Skeletal muscle tissue (tissue), 4 donors: ENCODE results near the gene RPS10. TPM values are rescaled to one million over a fixed set of nuclear protein-coding genes. Genes with fewer than 3 reads are reported as not detected.
"Not testable (repeated sequence)": the region's sequence is repeated elsewhere in the genome, so short reads cannot be mapped to it uniquely, and the experiment has no call there.

Source experiments
- H3K27ac ChIP-seq: one replicate; pipeline ENCODE4 v1.7.0; 2013; ENCODE audit warnings: mild to moderate bottlenecking, low read depth, low read length, inconsistent platforms
- H3K27me3 ChIP-seq, 3 donors: one replicate each; pipeline ENCODE4 v1.7.0; 2013; ENCODE audit warnings: low read length in 3 of 3; ENCODE audit not compliant: control insufficient read depth in 3 of 3, insufficient read depth in 3 of 3
- H3K36me3 ChIP-seq, 3 donors: one replicate each; pipeline ENCODE4 v1.7.0; 2013; ENCODE audit warnings: low read length in 3 of 3; ENCODE audit not compliant: control insufficient read depth in 3 of 3, insufficient read depth in 3 of 3
- H3K4me1 ChIP-seq, 3 donors: one replicate each; pipeline ENCODE4 v1.7.0; 2013; ENCODE audit warnings: low read length in 3 of 3, mild to moderate bottlenecking in 3 of 3; ENCODE audit not compliant: control insufficient read depth in 3 of 3, insufficient read depth in 3 of 3
- H3K4me3 ChIP-seq, 3 donors: one replicate each; pipeline ENCODE4 v1.7.0; 2013; ENCODE audit warnings: low read length in 3 of 3
- H3K9ac ChIP-seq, 3 donors: one replicate each; pipeline ENCODE4 v1.7.0; 2013; ENCODE audit warnings: low read length in 3 of 3, mild to moderate bottlenecking in 3 of 3, moderate library complexity in 2 of 3, low read depth in 1 of 3
- H3K9me3 ChIP-seq, 3 donors: one replicate each; pipeline ENCODE4 v1.7.0; 2013; ENCODE audit warnings: low read length in 3 of 3; ENCODE audit not compliant: control insufficient read depth in 3 of 3
- total RNA-seq: library from RNA; depleted of rRNA; stranded (reverse); fragments of >200 nt; gene quantifications from one replicate; pipeline ENCODE4 v1.2.3, GENCODE V29; 2014
- donor health status: Osteomylitis.

The RPS10 gene
- total RNA-seq, 1 donor from 2014 or later, result 1,815 TPM

- Histone ChIP-seq H3K27me3 (no peaks in the 10 kb centered on the region), H3K9ac (peak overlapping the region in 1 of 3 donors; percentile 6), H3K36me3 (no peaks in the 10 kb centered on the region), H3K4me1 (peaks cover 39 to 51% (median 41%) of the 10 kb centered on the region in 3 donors), H3K4me3 (no peak overlapping the region), H3K27ac (peak overlapping the region; percentile 27), H3K9me3 (no peaks in the 10 kb centered on the region)
Measured at GRCh38 chr6:34386316-34387137, 39.3 kb downstream of the RPS10 start.

GRCh38 chr6:34385793-34386195 lies 40.1 kb downstream of the RPS10 start:
- H3K9me3 ChIP-seq, result no peaks in the 10 kb centered on the region
- H3K36me3 ChIP-seq, result no peaks in the 10 kb centered on the region
- no peak overlapping the region for H3K9ac ChIP-seq
- H3K4me3 ChIP-seq, result no peak overlapping the region
- H3K27ac ChIP-seq, result peak overlapping the region; percentile 27
- no peaks in the 10 kb centered on the region for H3K27me3 ChIP-seq
- peaks cover 39 to 45% (median 41%) of the 10 kb centered on the region in 3 donors for H3K4me1 ChIP-seq

GRCh38 chr6:34384321-34385153 lies 41.3 kb downstream of the RPS10 start:
- Histone ChIP-seq H3K9ac (peak overlapping the region in 1 of 3 donors; percentile 9), H3K27me3 (no peaks in the 10 kb centered on the region), H3K4me1 (peaks cover 36 to 41% (median 37%) of the 10 kb centered on the region in 3 donors), H3K27ac (peak overlapping the region; percentile 21), H3K36me3 (no peaks in the 10 kb centered on the region), H3K4me3 (no peak overlapping the region), H3K9me3 (no peaks in the 10 kb centered on the region)

GRCh38 chr6:34383656-34384320 lies 42.1 kb downstream of the RPS10 start:
- Histone ChIP-seq H3K4me3 (no peak overlapping the region), H3K9me3 (no peaks in the 10 kb centered on the region), H3K4me1 (peaks cover 30 to 39% (median 30%) of the 10 kb centered on the region in 3 donors), H3K27me3 (no peaks in the 10 kb centered on the region), H3K36me3 (no peaks in the 10 kb centered on the region), H3K27ac (peak overlapping the region; percentile 21), H3K9ac (peak overlapping the region in 1 of 3 donors; percentile 9)

GRCh38 chr6:34383161-34383631 lies 42.7 kb downstream of the RPS10 start:
- Histone ChIP-seq H3K4me1 (peaks cover 33 to 39% (median 34%) of the 10 kb centered on the region in 3 donors), H3K36me3 (no peaks in the 10 kb centered on the region), H3K4me3 (no peak overlapping the region), H3K27ac (peak overlapping the region; percentile 21), H3K9me3 (no peaks in the 10 kb centered on the region), H3K9ac (no peak overlapping the region), H3K27me3 (no peaks in the 10 kb centered on the region)

- H3K4me3 ChIP-seq, result no peak overlapping the region
- H3K9me3 ChIP-seq, result no peaks in the 10 kb centered on the region
- peaks cover 21 to 32% (median 27%) of the 10 kb centered on the region in 3 donors for H3K4me1 ChIP-seq
- H3K9ac ChIP-seq, result no peak overlapping the region
- H3K36me3 ChIP-seq, result no peaks in the 10 kb centered on the region
- no peak overlapping the region for H3K27ac ChIP-seq
- H3K27me3 ChIP-seq, result no peaks in the 10 kb centered on the region
Measured at GRCh38 chr6:34381081-34381480, 44.8 kb downstream of the RPS10 start.

- Histone ChIP-seq H3K36me3 (no peaks in the 10 kb centered on the region), H3K27me3 (no peaks in the 10 kb centered on the region), H3K27ac (no peak overlapping the region), H3K9me3 (no peaks in the 10 kb centered on the region), H3K4me1 (peaks cover 6 to 28% (median 17%) of the 10 kb centered on the region in 3 donors), H3K4me3 (no peak overlapping the region), H3K9ac (no peak overlapping the region)
Measured at GRCh38 chr6:34378470-34378869, 47.4 kb downstream of the RPS10 start.

GRCh38 chr6:34377984-34378383 lies 47.9 kb downstream of the RPS10 start:
- H3K27me3 ChIP-seq, result no peaks in the 10 kb centered on the region
- no peaks in the 10 kb centered on the region for H3K36me3 ChIP-seq
- no peaks in the 10 kb centered on the region for H3K9me3 ChIP-seq
- peaks cover 5 to 26% (median 16%) of the 10 kb centered on the region in 3 donors for H3K4me1 ChIP-seq
- H3K27ac ChIP-seq, result no peak overlapping the region
- no peak overlapping the region for H3K4me3 ChIP-seq
- H3K9ac ChIP-seq, result no peak overlapping the region

GRCh38 chr6:34377571-34377970 lies 48.3 kb downstream of the RPS10 start:
- not testable (repeated sequence) for H3K27ac ChIP-seq, H3K4me3 ChIP-seq, H3K27me3 ChIP-seq, H3K36me3 ChIP-seq, H3K9me3 ChIP-seq, H3K9ac ChIP-seq
- peaks cover 5 to 26% (median 16%) of the 10 kb centered on the region in 3 donors for H3K4me1 ChIP-seq
